Thyroid gland (tissue), 4 donors: ENCODE measurements around the gene PRSS37. TPM values are rescaled to one million over a fixed set of nuclear protein-coding genes. Genes with fewer than 3 reads are reported as not detected.

Experiments
- DNase-seq, 2 donors: peaks; one replicate each; pipeline ENCODE4 v3.0.0-alpha.2; 2019
- H3K27ac ChIP-seq, 3 donors: fragments of 200-600 bp; sonication (generic); 1 replicate in 2 of 3; 2 replicates in 1 of 3; pipeline ENCODE4 v1.5.1; 2016 to 2019; ENCODE audit warnings: mild to moderate bottlenecking in 1 of 3, moderate library complexity in 1 of 3
- H3K27me3 ChIP-seq: fragments of 200-600 bp; sonication (generic); one replicate; pipeline ENCODE4 v1.5.1; 2019
- H3K36me3 ChIP-seq, 2 donors: fragments of 200-600 bp; sonication (generic); one replicate each; pipeline ENCODE4 v1.5.1; 2016 to 2019
- H3K4me1 ChIP-seq, 2 donors: fragments of 200-600 bp; sonication (generic); one replicate each; pipeline ENCODE4 v1.5.1; 2017 to 2019
- H3K4me3 ChIP-seq, 3 donors: fragments of 200-600 bp; sonication (generic); replicated peaks in 1 of 3; 1 replicate in 2 of 3; 2 replicates in 1 of 3; pipeline ENCODE4 v1.5.1; 2016; ENCODE audit warnings: mild to moderate bottlenecking in 1 of 3
- H3K9me3 ChIP-seq: fragments of 200-600 bp; sonication (generic); one replicate; pipeline ENCODE4 v1.5.1; 2017
- CTCF ChIP-seq, 6 experiments: fragments of 200-600 bp in 3 of 6; fragments of 450-650 bp in 3 of 6; sonication (generic) in 3 of 6; IDR thresholded peaks; one replicate each; pipeline ENCODE4 v1.5.1; 2016 to 2019; ENCODE audit warnings: antibody characterized with exemption in 6 of 6, mild to moderate bottlenecking in 2 of 6, inconsistent platforms in 1 of 6, moderate library complexity in 1 of 6
- POLR2A ChIP-seq, 2 donors: fragments of 450-650 bp; IDR thresholded peaks; one replicate each; pipeline ENCODE4 v1.6.1; 2017; ENCODE audit warnings: antibody characterized with exemption in 2 of 2, mild to moderate bottlenecking in 2 of 2, moderate library complexity in 1 of 2
- WGBS, 2 donors: methylation state at CpG; one replicate each; pipeline ENCODE4 v1.1.5; 2017; 5-methylcytosine and 5-hydroxymethylcytosine counted together
- intact Hi-C: fragments of 100-400 bp; cut with DNase I; formaldehyde crosslinking; loops from one replicate; pipeline ENCODE4 v1.15.1; 2023
- total RNA-seq, 4 donors: library from RNA; depleted of rRNA; stranded (reverse); fragments of >200 nt; gene quantifications; one replicate each; pipeline ENCODE4 v1.2.3, GENCODE V29; 2016

The PRSS37 gene
- total RNA-seq, 4 donors from 2014 or later, result not detected

GRCh38 chr7:141820067-141820466 lies 21.2 kb downstream of the PRSS37 start:
- Histone ChIP-seq H3K36me3 (no peaks in the 10 kb centered on the region), H3K9me3 (no peaks in the 10 kb centered on the region), H3K4me1 (no peaks in the 10 kb centered on the region), H3K27ac (no peak overlapping the region), H3K27me3 (no peaks in the 10 kb centered on the region), H3K4me3 (no peak overlapping the region)
- WGBS, 2 donors, result 89 to 93% methylated on average over 1 of the region's 1 CpG
- DNase-seq, result no peak
- intact Hi-C loops, result no loop called here
- TF ChIP-seq POLR2A (IDR thresholded peaks at IDR 0.05) (no peak), CTCF (IDR thresholded peaks at IDR 0.05) (no peak)

GRCh38 chr7:141792526-141792925 lies 48.8 kb downstream of the PRSS37 start:
- peak in 1 of 2 donors; percentile 3 for DNase-seq
- Histone ChIP-seq H3K27me3 (no peaks in the 10 kb centered on the region), H3K9me3 (no peaks in the 10 kb centered on the region), H3K4me1 (peaks cover 0 to 4% of the 10 kb centered on the region in 2 donors), H3K36me3 (no peaks in the 10 kb centered on the region), H3K27ac (no peak overlapping the region), H3K4me3 (no peak overlapping the region)
- TF ChIP-seq POLR2A (IDR thresholded peaks at IDR 0.05), result no peak
- intact Hi-C loops, result no loop called here
- 47 to 54% methylated on average over 2 of the region's 2 CpGs for WGBS, 2 donors

- 86 to 92% methylated on average over 5 of the region's 5 CpGs for WGBS, 2 donors
- intact Hi-C loops, result no loop called here
- TF ChIP-seq CTCF (IDR thresholded peaks at IDR 0.05) (no peak), POLR2A (IDR thresholded peaks at IDR 0.05) (no peak)
These were observed 51.4 kb downstream of the PRSS37 start, which contains the start of gene TAS2R5 for GRCh38 chr7:141789917-141790316. TAS2R5 (plus strand) TSS chr7:141790217; CDS start chr7:141790362, 145 bp downstream.

GRCh38 chr7:141788296-141788695 lies 53.0 kb downstream of the PRSS37 start:
- DNase-seq, result no peak
- no peaks in the 10 kb centered on the region for H3K27me3 ChIP-seq
- H3K9me3 ChIP-seq, result no peaks in the 10 kb centered on the region
- 86 to 92% methylated on average over 2 of the region's 2 CpGs for WGBS, 2 donors
- H3K27ac ChIP-seq, result no peak overlapping the region
- H3K4me1 ChIP-seq, result peaks cover 0 to 4% of the 10 kb centered on the region in 2 donors
- no peaks in the 10 kb centered on the region for H3K36me3 ChIP-seq
- intact Hi-C loops, result no loop called here
- no peak for TF ChIP-seq POLR2A (IDR thresholded peaks at IDR 0.05)
- no peak overlapping the region for H3K4me3 ChIP-seq

More at GRCh38 chr7:141789917-141790316, 51.4 kb downstream of the PRSS37 start, which contains the start of gene TAS2R5:
- Histone ChIP-seq H3K4me3 (no peak within 1 kb of the TSS), H3K4me1 (peaks cover 0 to 4% of the 10 kb centered on the region in 2 donors), H3K27me3 (no peaks in the 10 kb centered on the region), H3K9me3 (no peaks in the 10 kb centered on the region), H3K36me3 (no peaks in the 10 kb centered on the region), H3K27ac (no peak within 1 kb of the TSS)
- DNase-seq, result no peak

Other genes starting within 250 kb of the PRSS37 start
- 10 to 100 TPM; 34.1 to 57.5 (median 45.3) TPM for gene DENND11, start 139.3 kb downstream of the PRSS37 start, total RNA-seq
- under 1 TPM in 1 of 4 donors, not detected in 3; 0.79 TPM for gene WEE2, start 133.1 kb downstream of the PRSS37 start, total RNA-seq
- gene SSBP1, start 103.1 kb downstream of the PRSS37 start, total RNA-seq, result 100 to 1,000 TPM; 112 to 146 (median 129) TPM
- gene TAS2R3, start 77.4 kb downstream of the PRSS37 start, total RNA-seq, result 10 to 100 TPM in 1 of 4 donors, 1 to 10 TPM in 3; 3.0 to 11.1 (median 4.1) TPM
- 1 to 10 TPM; 1.8 to 6.3 (median 4.3) TPM for gene TAS2R4, start 64.8 kb downstream of the PRSS37 start, total RNA-seq
- 1 to 10 TPM; 2.3 to 3.8 (median 3.1) TPM for gene TAS2R5, start 51.3 kb downstream of the PRSS37 start, total RNA-seq
- gene OR9A4, start 74.9 kb upstream of the PRSS37 start, total RNA-seq, result not detected
- 1 to 10 TPM in 2 of 4 donors, under 1 TPM in 2; 0.33 to 3.2 (median 0.95) TPM for gene CLEC5A, start 105.5 kb upstream of the PRSS37 start, total RNA-seq
- not detected for gene TAS2R38, start 132.3 kb upstream of the PRSS37 start, total RNA-seq
- under 1 TPM; 0.11 to 0.27 (median 0.14) TPM for gene MGAM, start 154.4 kb upstream of the PRSS37 start, total RNA-seq